Stomach (tissue), 9 donors: ENCODE results near the gene COG5. TPM values are rescaled to one million over a fixed set of nuclear protein-coding genes. Genes with fewer than 3 reads are reported as not detected.

Experiments
- DNase-seq, 2 donors: peaks; one replicate each; pipeline versions ENCODE4 v3.0.0 to v3.0.0-alpha.2; 2013 to 2019
- H3K27ac ChIP-seq, 5 donors: fragments of 200-600 bp in 4 of 5; sonication (generic) in 4 of 5; one replicate each; pipeline ENCODE4 v1.5.1; 2013 to 2019; ENCODE audit warnings: mild to moderate bottlenecking in 1 of 5, moderate library complexity in 1 of 5
- H3K27me3 ChIP-seq, 3 donors: fragments of 200-600 bp; sonication (generic); one replicate each; pipeline ENCODE4 v1.5.1; 2017 to 2019; ENCODE audit warnings: mixed run types in 1 of 3
- H3K36me3 ChIP-seq, 4 donors: fragments of 200-600 bp; sonication (generic); 1 replicate in 3 of 4; 2 replicates in 1 of 4; pipeline ENCODE4 v1.5.1; 2016 to 2019
- H3K4me1 ChIP-seq, 4 donors: fragments of 200-600 bp; sonication (generic); one replicate each; pipeline ENCODE4 v1.5.1; 2016 to 2019
- H3K4me3 ChIP-seq, 4 donors: fragments of 200-600 bp; sonication (generic) in 3 of 4; one replicate each; pipeline ENCODE4 v1.5.1; 2016 to 2019; ENCODE audit warnings: mild to moderate bottlenecking in 1 of 4
- H3K9me3 ChIP-seq, 4 donors: fragments of 200-600 bp; sonication (generic); one replicate each; pipeline ENCODE4 v1.5.1; 2016 to 2019
- CTCF ChIP-seq, 7 experiments: fragments of 450-650 bp in 4 of 7; fragments of 200-600 bp in 3 of 7; sonication (generic) in 3 of 7; IDR thresholded peaks; one replicate each; pipeline ENCODE4 v1.5.1; 2016 to 2019; ENCODE audit warnings: antibody characterized with exemption in 7 of 7, control low read depth in 2 of 7, mild to moderate bottlenecking in 1 of 7
- EP300 ChIP-seq: sonication (generic); formaldehyde crosslinking; IDR thresholded peaks from one replicate; pipeline ENCODE4 v1.6.1; 2017; ENCODE audit warnings: antibody characterized with exemption
- POLR2A ChIP-seq, 4 donors: fragments of 450-650 bp; IDR thresholded peaks; one replicate each; pipeline ENCODE4 v1.6.1; 2016; ENCODE audit warnings: antibody characterized with exemption in 4 of 4, control low read depth in 2 of 4, mild to moderate bottlenecking in 1 of 4, moderate library complexity in 1 of 4
- POLR2AphosphoS5 ChIP-seq, 3 donors: sonication (generic); formaldehyde crosslinking; IDR thresholded peaks; one replicate each; pipeline ENCODE4 v1.6.1; 2016; ENCODE audit warnings: antibody characterized with exemption in 3 of 3
- WGBS, 5 donors: extraction: QIAGEN DNeasy Blood & Tissue Kit in 3 of 5; methylation state at CpG; one replicate each; pipeline versions ENCODE4 v1.1.5 to v1.1.7; 2013 to 2018; 5-methylcytosine and 5-hydroxymethylcytosine counted together
- intact Hi-C: fragments of 100-400 bp; cut with DNase I; formaldehyde crosslinking; loops from one replicate; pipeline ENCODE4 v1.15.1; 2023; ENCODE audit warnings: low total_unique reads
- polyA plus RNA-seq, 3 donors: library from polyadenylated mRNA; stranded (reverse); fragments of 200-250 nt; gene quantifications; one replicate each; pipeline ENCODE4 v1.2.3, GENCODE V29; 2013
- total RNA-seq, 5 donors: library from RNA; depleted of rRNA; stranded (reverse); fragments of >200 nt; gene quantifications; one replicate each; pipeline versions ENCODE4 v1.1.0 to v1.2.3, GENCODE V29; 2014 to 2016
- donor health status: healthy with polysubstance abuse.
- donor health status: Bipolar disorder and iron deficiency.
- donor health status: healthy.

Gene COG5
- total and polyA plus RNA-seq, 8 donors: 5.2 to 285 (median 17.1) TPM

DNA sequence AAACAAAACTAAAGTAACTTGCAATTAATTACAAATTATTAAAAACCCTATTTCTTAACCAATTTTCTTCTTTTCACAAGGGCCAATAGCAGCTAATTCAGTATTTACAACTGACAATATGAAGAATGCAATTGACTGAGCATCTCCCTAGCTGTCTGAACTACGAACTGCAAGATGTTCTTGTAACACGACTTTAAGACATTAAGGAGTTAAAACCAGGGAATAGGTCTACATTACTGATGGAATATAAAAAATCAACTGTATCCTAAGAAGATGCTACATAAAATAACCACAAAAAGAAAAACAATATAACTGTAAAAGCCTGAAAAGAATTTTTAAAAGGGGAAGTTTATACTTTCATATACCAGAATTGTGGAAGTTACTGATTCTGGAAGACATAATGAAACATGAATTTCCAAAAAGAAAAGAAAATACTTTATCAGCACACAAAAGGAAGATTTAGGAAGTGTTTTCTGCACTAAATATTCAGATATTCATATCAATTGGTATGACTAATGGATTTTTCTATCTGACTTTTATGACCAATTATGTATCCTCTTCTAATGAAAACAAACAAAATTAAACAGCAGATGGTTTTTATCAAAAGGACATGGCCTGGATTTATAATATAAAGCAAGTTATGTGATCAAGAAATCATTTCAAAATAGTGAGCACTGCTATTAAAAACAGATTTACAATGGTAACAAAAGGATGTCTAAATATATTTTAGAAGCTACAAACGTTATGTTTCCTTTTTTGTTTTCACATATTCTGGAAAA lies 92.2 kb downstream of the COG5 start:
- no peaks in the 10 kb centered on the region for H3K9me3 ChIP-seq
- intact Hi-C loops: no loop called here
- no peak for TF ChIP-seq POLR2AphosphoS5 (IDR thresholded peaks at IDR 0.05)
- no peak for TF ChIP-seq EP300
- TF ChIP-seq CTCF (IDR thresholded peaks at IDR 0.05): no peak
- no peak for TF ChIP-seq POLR2A (IDR thresholded peaks at IDR 0.05)
- no peaks in the 10 kb centered on the region for H3K36me3 ChIP-seq
- H3K4me3 ChIP-seq: no peak overlapping the region
- 66 to 71% (median 68%) methylated on average over 3 of the region's 3 CpGs for WGBS, 5 donors
- DNase-seq: no peak
- no peaks in the 10 kb centered on the region for H3K27me3 ChIP-seq
- peaks cover 0 to under 1% (median 0%) of the 10 kb centered on the region in 4 donors for H3K4me1 ChIP-seq
- no peak overlapping the region for H3K27ac ChIP-seq

DNA sequence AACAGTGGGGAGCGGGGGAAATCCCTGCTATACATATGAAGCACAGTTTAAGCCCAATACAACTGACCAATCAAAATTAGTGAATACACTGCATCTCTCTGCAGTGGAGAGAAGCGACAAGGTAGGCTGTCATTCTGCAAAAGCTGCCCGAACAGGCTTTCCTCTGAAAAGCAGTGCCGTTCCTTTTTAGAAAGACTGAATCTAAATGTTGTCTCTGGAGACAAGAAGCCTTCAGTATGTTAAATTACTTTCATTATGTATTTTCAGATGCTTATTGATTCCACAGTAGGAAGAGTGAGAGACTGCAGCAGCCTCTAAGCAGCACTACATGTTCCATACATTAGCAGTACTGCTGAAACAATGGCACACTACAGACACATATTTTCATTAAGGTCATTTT lies 93.8 kb downstream of the COG5 start, which contains the start of gene GPR22:
Gene GPR22 (plus strand): TSS at position 129 of the 400 bp plus-strand sequence. CDS start 4,004 bp downstream, outside the sequence.
- WGBS, 5 donors: 76 to 86% (median 79%) methylated on average over 4 of the region's 4 CpGs
- no peak for DNase-seq
- Histone ChIP-seq H3K9me3 (no peaks in the 10 kb centered on the region), H3K4me3 (no peak within 1 kb of the TSS), H3K36me3 (no peaks in the 10 kb centered on the region), H3K27ac (no peak within 1 kb of the TSS), H3K4me1 (no peaks in the 10 kb centered on the region), H3K27me3 (no peaks in the 10 kb centered on the region)
- TF ChIP-seq POLR2AphosphoS5 (IDR thresholded peaks at IDR 0.05) (no peak), POLR2A (IDR thresholded peaks at IDR 0.05) (no peak), EP300 (no peak), CTCF (IDR thresholded peaks at IDR 0.05) (no peak)
- intact Hi-C loops: no loop called here

GRCh38 chr7:107468824-107469223 lies 94.9 kb downstream of the COG5 start:
- Histone ChIP-seq H3K27me3 (no peaks in the 10 kb centered on the region), H3K9me3 (no peaks in the 10 kb centered on the region), H3K4me3 (no peak overlapping the region), H3K4me1 (no peaks in the 10 kb centered on the region), H3K36me3 (no peaks in the 10 kb centered on the region), H3K27ac (no peak overlapping the region)
- WGBS, 5 donors: 93 to 100% (median 98%) methylated on average over 1 of the region's 1 CpG
- intact Hi-C loops: no loop called here
- no peak for DNase-seq
- TF ChIP-seq EP300: no peak
- TF ChIP-seq CTCF (IDR thresholded peaks at IDR 0.05): no peak
- TF ChIP-seq POLR2AphosphoS5 (IDR thresholded peaks at IDR 0.05): no peak
- TF ChIP-seq POLR2A (IDR thresholded peaks at IDR 0.05): no peak

DNA sequence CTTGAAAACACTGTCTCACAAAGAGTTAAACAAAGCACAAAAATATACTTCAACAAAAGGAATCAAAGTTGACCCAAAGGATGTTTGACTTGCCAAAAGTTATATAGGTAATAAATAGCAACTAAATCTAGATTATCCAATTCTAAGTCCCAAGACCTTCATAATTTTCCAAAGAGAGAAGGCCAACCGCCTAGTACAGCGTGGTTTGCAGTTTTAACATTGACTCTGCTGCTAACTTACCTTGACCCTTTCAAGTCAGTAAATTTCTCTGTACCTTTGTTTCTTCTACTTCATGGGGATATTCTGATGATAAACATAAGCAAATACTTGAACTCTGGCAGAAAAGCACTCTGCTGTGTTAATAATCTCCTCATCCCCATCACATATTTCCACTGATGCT lies 95.7 kb downstream of the COG5 start:
- 84 to 99% (median 88%) methylated on average over 2 of the region's 2 CpGs for WGBS, 5 donors
- intact Hi-C loops: no loop called here
- H3K36me3 ChIP-seq: no peaks in the 10 kb centered on the region

More for the DNA sequence above, 95.7 kb downstream of the COG5 start:
- H3K4me1 ChIP-seq: no peaks in the 10 kb centered on the region
- no peaks in the 10 kb centered on the region for H3K27me3 ChIP-seq
- no peak overlapping the region for H3K27ac ChIP-seq
- H3K9me3 ChIP-seq: no peaks in the 10 kb centered on the region
- no peak for DNase-seq
- TF ChIP-seq POLR2A (IDR thresholded peaks at IDR 0.05) (no peak), POLR2AphosphoS5 (IDR thresholded peaks at IDR 0.05) (no peak)
- no peak overlapping the region for H3K4me3 ChIP-seq
